Ascending aorta (tissue), 2 donors: Measurements from ENCODE around the gene QKI. TPM values are rescaled to one million over a fixed set of nuclear protein-coding genes. Genes with fewer than 3 reads are reported as not detected.

Source experiments
- DNase-seq, 2 donors: peaks; one replicate each; pipeline ENCODE4 v3.0.0-alpha.2; 2019; ENCODE audit warnings: low spot score in 2 of 2
- H3K27ac ChIP-seq, 2 donors: fragments of 200-600 bp; sonication (generic); one replicate each; pipeline ENCODE4 v1.5.1; 2016 to 2017; ENCODE audit warnings: mild to moderate bottlenecking in 1 of 2
- H3K27me3 ChIP-seq: fragments of 200-600 bp; sonication (generic); one replicate; pipeline ENCODE4 v1.5.1; 2017
- H3K36me3 ChIP-seq, 2 donors: fragments of 200-600 bp; sonication (generic); one replicate each; pipeline ENCODE4 v1.5.1; 2016
- H3K4me1 ChIP-seq, 2 donors: fragments of 200-600 bp; sonication (generic); one replicate each; pipeline ENCODE4 v1.5.1; 2016 to 2017; ENCODE audit warnings: mild to moderate bottlenecking in 1 of 2
- H3K4me3 ChIP-seq, 2 donors: fragments of 200-600 bp; sonication (generic); one replicate each; pipeline ENCODE4 v1.5.1; 2016 to 2017; ENCODE audit warnings: mild to moderate bottlenecking in 1 of 2
- H3K9me3 ChIP-seq, 2 donors: fragments of 200-600 bp; sonication (generic); one replicate each; pipeline ENCODE4 v1.5.1; 2016
- intact Hi-C: fragments of 100-400 bp; cut with DNase I; formaldehyde crosslinking; loops from one replicate; pipeline ENCODE4 v1.15.1; 2023
- total RNA-seq: library from RNA; depleted of rRNA; stranded (reverse); fragments of >200 nt; gene quantifications from one replicate; pipeline ENCODE4 v1.1.0, GENCODE V29; 2016
- TF ChIP-seq, protein P1 (sequence below), 3 experiments: fragments of 200-600 bp in 2 of 3; fragments of 450-650 bp in 1 of 3; sonication (generic) in 2 of 3; IDR thresholded peaks; one replicate each; pipeline ENCODE4 v1.5.1; 2016 to 2019; ENCODE audit warnings: antibody characterized with exemption in 3 of 3, mild to moderate bottlenecking in 1 of 3, moderate library complexity in 1 of 3

The QKI gene
- total RNA-seq, 1 donor from 2014 or later = 91.0 TPM

GRCh38 chr6:163483107-163483506, 68.6 kb downstream of the QKI start:
- peaks cover 0 to 11% of the 10 kb centered on the region in 2 donors for H3K36me3 ChIP-seq
- H3K9me3 ChIP-seq = no peaks in the 10 kb centered on the region
- H3K27ac ChIP-seq = no peak overlapping the region
- no peaks in the 10 kb centered on the region for H3K4me1 ChIP-seq
- H3K4me3 ChIP-seq = no peak overlapping the region
- H3K27me3 ChIP-seq = no peaks in the 10 kb centered on the region
- intact Hi-C loops = no loop called here
- TF ChIP-seq, protein P1, sequence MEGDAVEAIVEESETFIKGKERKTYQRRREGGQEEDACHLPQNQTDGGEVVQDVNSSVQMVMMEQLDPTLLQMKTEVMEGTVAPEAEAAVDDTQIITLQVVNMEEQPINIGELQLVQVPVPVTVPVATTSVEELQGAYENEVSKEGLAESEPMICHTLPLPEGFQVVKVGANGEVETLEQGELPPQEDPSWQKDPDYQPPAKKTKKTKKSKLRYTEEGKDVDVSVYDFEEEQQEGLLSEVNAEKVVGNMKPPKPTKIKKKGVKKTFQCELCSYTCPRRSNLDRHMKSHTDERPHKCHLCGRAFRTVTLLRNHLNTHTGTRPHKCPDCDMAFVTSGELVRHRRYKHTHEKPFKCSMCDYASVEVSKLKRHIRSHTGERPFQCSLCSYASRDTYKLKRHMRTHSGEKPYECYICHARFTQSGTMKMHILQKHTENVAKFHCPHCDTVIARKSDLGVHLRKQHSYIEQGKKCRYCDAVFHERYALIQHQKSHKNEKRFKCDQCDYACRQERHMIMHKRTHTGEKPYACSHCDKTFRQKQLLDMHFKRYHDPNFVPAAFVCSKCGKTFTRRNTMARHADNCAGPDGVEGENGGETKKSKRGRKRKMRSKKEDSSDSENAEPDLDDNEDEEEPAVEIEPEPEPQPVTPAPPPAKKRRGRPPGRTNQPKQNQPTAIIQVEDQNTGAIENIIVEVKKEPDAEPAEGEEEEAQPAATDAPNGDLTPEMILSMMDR (IDR thresholded peaks at IDR 0.05) = no peak
- DNase-seq = no peak

DNA sequence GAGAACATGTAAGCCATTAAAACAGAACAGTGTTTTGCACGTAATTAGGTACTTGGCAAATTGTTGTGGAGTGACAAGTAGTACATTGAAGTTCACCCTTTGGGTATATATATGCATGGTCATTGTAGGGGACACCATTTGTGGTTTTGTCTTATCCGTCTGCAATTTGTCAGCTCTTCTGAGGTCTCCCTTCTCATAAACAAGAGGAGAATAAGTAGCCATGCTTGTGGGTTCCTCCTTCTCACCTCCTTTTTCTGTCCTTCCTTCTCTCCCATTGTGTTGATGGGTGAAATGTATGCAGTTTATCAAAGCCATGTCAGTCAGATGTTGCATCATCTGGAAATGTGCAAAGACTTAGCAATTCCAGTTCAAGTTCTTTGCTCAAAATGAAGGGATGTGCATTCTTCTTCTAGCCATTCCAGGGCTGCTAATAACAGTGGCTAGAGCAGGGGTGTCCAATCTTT, 70.9 kb downstream of the QKI start:
- no peak for DNase-seq
- H3K4me3 ChIP-seq = no peak overlapping the region
- no peak overlapping the region for H3K27ac ChIP-seq
- no peaks in the 10 kb centered on the region for H3K36me3 ChIP-seq
- H3K9me3 ChIP-seq = no peaks in the 10 kb centered on the region
- no peaks in the 10 kb centered on the region for H3K27me3 ChIP-seq
- TF ChIP-seq, protein P1 (IDR thresholded peaks at IDR 0.05) = no peak
- peaks cover 0 to 3% of the 10 kb centered on the region in 2 donors for H3K4me1 ChIP-seq
- intact Hi-C loops = no loop called here

- Histone ChIP-seq H3K4me1 (peaks cover 0 to 3% of the 10 kb centered on the region in 2 donors), H3K4me3 (no peak overlapping the region), H3K36me3 (no peaks in the 10 kb centered on the region), H3K9me3 (no peaks in the 10 kb centered on the region), H3K27ac (no peak overlapping the region), H3K27me3 (no peaks in the 10 kb centered on the region)
- DNase-seq = no peak
- intact Hi-C loops = no loop called here
- TF ChIP-seq, protein P1 (IDR thresholded peaks at IDR 0.05) = no peak
Observed at GRCh38 chr6:163486821-163487220, 72.3 kb downstream of the QKI start.

GRCh38 chr6:163487606-163488005, 73.1 kb downstream of the QKI start:
- intact Hi-C loops = no loop called here
- Histone ChIP-seq H3K36me3 (no peaks in the 10 kb centered on the region), H3K27ac (no peak overlapping the region), H3K4me3 (no peak overlapping the region), H3K27me3 (no peaks in the 10 kb centered on the region), H3K4me1 (peaks cover 0 to 3% of the 10 kb centered on the region in 2 donors), H3K9me3 (no peaks in the 10 kb centered on the region)
- DNase-seq = no peak
- TF ChIP-seq, protein P1 (IDR thresholded peaks at IDR 0.05) = no peak

- no peak for DNase-seq
- intact Hi-C loops = no loop called here
- Histone ChIP-seq H3K9me3 (no peaks in the 10 kb centered on the region), H3K27me3 (no peaks in the 10 kb centered on the region), H3K4me1 (peaks cover 0 to 3% of the 10 kb centered on the region in 2 donors), H3K27ac (no peak overlapping the region), H3K36me3 (no peaks in the 10 kb centered on the region), H3K4me3 (no peak overlapping the region)
- TF ChIP-seq, protein P1 (IDR thresholded peaks at IDR 0.05) = no peak
Observed at GRCh38 chr6:163489584-163489983, 75.1 kb downstream of the QKI start.
